Activated naive CD8-positive, alpha-beta T cell treated with anti-CD3 and anti-CD28 coated beads, Interleukin-2, amount 50 U/mL, for 16 hours (primary cell): ENCODE measurements around the gene NAP1L1.

Source experiments
- DNase-seq: peaks from one replicate; pipeline ENCODE4 v3.0.0-alpha.2; 2020; ENCODE audit warnings: low read depth, low spot score

The NAP1L1 gene

GRCh38 chr12:76083246-76083903 lies 1.1 kb downstream of the NAP1L1 start:
- DNase-seq = no peak

GRCh38 chr12:76081909-76082308 lies 2.6 kb downstream of the NAP1L1 start:
- no peak for DNase-seq

- no peak for DNase-seq
Measured at GRCh38 chr12:76080729-76081415, 3.6 kb downstream of the NAP1L1 start.

- no peak for DNase-seq
Measured at GRCh38 chr12:76080017-76080728, 4.3 kb downstream of the NAP1L1 start.

DNA sequence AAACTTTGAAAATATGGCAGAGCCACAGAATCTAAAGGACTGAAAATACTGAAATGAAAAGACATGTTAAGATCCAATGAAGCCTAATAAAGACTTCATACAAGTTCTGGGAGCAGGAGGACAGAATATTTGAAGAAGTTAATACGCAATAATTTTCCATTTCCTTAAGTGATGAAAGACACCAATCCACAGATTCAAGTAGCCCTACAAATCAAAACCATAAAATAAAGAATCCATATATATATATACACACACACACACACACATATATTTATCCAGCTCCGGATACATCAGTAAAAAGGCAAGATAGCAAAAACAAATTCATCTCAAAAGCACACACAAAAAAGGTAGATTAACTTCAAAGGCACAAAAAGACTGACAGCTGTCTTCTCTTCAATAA lies 5.7 kb downstream of the NAP1L1 start:
- DNase-seq = no peak

GRCh38 chr12:76075448-76075847 lies 9.0 kb downstream of the NAP1L1 start:
- DNase-seq = no peak

DNA sequence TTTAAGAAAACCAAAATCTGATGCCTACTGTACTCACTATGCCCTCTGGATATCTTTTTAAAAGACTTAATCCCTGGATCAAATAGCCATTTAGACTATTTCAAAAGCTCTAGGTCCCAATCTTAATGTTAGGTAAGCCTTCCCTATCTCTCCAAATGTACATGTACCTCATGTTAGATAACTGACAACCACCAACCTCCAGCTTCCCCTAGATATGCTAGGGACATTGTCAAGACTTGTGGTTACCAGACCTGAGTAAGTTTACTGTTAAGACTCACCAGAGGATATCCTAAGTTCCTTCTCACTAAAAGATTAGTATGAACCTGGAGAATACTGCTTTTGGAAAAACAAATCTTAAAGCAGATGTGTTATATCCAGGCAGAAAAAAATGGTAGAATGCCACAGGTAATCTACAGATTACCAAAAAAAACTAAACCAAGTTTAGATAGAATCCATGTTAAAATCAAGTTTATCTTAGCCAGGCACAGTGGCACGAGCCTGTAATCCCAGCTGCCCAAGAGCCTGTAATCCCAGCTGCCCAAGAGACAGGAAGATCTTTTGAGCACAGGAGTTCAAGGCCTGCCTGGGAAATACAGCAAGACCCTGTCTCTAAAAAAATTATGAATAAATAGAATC lies 9.7 kb downstream of the NAP1L1 start:
- no peak for DNase-seq

DNA sequence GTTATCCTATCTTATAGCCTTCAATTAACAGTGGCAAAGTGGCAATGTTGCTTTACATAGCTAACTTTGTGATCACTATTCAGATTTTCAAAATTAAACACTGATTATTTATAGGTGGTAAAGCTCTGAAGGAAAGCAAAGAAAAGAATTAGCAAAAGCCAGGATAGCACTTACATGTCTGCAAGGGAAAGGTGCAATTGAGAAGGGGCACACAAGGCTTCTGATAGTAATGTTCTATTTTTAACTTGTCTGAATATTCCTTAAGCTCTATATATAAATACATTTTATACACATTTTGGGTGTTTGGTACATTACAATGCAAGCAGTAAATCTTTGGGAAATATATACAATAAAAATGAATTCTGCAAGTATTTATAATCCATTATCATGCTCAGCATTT lies 10.9 kb downstream of the NAP1L1 start:
- DNase-seq = no peak

- no peak for DNase-seq
Measured at GRCh38 chr12:76072568-76072967, 11.9 kb downstream of the NAP1L1 start.

DNA sequence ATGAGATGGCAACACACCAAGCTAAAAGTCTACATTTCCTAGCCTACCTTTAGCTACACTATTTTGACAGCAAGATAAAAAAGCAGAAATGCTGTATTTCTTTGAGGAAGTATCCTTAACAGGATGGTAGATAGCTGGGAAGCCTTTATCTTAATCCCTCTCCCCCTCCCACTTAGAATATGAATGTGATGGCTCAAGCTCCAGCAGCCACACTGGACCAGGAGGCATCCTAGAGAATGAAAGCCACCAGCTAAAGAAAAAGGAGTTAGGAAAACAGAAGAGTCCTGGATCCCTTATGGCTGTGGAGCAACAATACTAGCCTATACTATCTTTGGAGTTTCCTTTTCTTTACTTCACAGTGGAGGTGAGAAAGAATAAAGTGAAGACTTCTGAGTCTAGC lies 15.1 kb downstream of the NAP1L1 start:
- no peak for DNase-seq

DNA sequence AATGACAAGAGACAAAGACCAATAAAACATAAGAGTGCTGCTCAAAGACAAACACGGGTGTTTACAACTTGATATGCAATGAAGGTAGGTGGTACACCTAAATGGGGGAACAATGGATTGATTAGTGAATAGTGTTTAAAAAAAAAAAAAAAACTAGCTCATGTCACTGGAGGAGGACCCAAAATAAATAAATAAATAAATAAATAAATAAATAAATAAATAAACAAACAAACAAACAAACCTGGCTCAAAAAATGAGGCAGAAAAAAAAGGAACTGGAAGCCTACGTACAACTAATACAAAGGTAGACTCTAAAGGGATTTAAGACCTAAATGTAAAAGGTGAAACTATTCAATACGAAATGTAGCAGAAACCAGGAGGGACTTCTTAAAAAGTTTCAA lies 18.6 kb downstream of the NAP1L1 start:
- DNase-seq = no peak

DNA sequence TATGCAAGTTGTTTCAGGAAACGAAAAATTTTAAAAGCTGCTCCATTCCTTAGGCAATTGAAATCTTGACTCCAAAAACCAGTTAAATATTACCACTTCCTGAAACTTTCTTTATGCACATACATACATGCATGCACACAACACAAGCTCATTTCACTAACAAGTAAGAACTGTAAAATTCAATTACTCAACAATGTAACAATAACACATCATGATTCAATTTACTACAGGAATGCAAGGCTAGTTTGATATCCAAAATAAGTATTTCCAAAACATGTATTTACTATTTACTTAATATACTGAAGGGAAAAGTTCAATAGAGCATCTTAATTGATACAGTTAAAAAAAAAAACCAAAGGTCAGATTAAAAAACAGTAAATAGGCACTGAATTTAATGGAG lies 19.6 kb downstream of the NAP1L1 start:
- DNase-seq = no peak

- DNase-seq = no peak
Measured at GRCh38 chr12:76060111-76060510, 24.4 kb downstream of the NAP1L1 start.

DNA sequence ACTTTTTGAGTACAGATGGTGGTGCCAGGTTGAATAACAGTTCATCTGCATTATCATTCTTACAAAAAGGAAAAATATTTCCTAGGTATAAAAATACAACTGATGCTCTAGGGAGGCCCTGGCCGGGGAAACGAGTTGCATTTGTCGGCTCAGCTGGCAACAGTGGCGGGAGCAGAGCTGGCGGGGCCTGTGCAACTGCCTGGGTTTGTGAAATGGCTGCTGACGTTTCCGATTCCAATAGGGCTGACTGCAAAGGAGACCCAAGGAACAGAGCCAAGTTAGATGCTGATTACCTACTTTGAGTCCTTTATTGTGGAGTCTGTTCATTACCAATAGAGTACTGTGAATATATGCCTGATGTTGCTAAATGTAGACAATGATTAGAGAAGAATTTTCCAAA lies 27.2 kb downstream of the NAP1L1 start:
- no peak for DNase-seq

DNA sequence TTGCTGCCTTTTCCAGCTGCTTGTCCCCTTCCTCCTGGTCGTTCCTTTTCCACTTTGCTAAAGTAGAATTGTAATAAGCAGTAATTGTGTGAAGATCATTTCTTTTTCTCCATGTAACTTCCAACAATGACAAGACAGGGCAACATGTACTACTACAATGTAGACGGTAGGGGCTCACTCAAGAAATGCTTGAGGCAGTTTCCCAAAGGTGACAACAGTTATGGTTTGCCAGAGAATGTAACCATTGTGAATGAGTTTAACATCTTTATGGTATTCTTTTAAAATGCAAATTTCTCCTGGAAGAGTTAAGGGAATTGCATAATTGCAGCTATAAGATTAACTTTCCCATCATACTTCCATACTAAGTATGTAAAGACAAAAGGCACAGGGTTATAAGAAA lies 29.1 kb downstream of the NAP1L1 start:
- no peak for DNase-seq

GRCh38 chr12:76049575-76050251 lies 34.8 kb downstream of the NAP1L1 start:
- no peak for DNase-seq

DNA sequence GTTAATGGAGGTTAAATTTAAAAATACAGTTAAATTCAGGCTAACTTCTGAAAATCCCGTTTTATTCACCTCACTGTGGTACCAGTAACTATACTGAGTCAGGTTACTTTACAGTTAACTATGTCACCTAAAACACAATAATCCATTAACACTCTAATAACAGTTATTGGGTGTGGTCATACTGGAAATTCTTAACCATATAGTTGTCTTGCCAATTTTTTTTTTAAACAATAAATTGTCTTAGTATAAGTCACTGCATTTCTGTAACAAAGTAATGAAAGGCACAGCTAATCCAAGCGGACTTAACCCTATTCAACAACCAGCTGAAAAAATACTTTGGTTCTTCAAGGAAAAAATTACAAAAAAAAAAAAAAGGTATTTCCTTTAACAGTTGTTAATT lies 36.7 kb downstream of the NAP1L1 start:
- DNase-seq = no peak

DNA sequence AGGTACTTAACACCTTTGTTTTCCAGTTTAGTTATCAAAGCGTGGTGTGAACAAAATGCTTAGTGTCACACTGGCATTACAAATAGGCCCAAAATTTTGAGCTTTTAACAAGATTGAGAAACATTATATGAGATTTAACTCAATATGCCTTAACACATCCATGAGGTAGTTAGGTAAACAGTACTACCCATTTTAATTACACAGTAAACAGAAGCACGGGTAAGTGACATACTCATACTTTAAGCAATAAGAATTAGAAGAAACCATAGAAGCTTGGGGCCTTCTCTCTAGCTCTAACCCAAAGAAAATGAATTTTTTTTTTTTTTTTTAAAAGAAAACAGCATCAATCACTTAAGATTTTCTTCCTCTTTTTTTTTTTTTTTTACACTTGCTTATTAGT lies 37.4 kb downstream of the NAP1L1 start:
- DNase-seq = no peak

- DNase-seq = no peak
Measured at GRCh38 chr12:76043377-76043776, 41.1 kb downstream of the NAP1L1 start.

- DNase-seq = no peak
Measured at GRCh38 chr12:76042147-76042546, 42.3 kb downstream of the NAP1L1 start.

- DNase-seq = no peak
Measured at GRCh38 chr12:76041406-76041805, 43.1 kb downstream of the NAP1L1 start.

DNA sequence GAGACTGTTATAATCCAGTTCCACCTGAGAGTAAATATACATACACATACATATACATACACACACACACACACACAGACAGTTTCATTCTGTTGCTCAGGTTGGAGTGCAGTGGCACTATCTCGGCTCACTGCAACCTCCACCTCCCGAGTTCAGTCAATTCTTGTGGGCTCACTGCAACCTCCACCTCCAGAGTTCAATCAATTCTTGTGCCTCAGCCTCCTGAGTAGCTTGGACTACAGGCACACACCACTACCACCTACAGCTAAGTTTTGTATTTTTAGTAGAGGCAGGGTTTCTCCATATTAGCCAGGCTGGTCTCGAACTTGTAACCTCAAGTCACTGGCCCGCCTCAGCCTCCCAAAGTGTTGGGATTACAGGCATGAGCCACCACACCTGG lies 44.0 kb downstream of the NAP1L1 start:
- no peak for DNase-seq
